ENCODE measurements around the gene RAB15. TPM values are rescaled to one million over a fixed set of nuclear protein-coding genes. Genes with fewer than 3 reads are reported as not detected.

The RAB15 gene
- total and polyA plus RNA-seq, 2 of the 8 experiments (the other 6 are each of a cell fraction or from before 2014, with no cell fraction given) = 38.8 to 58.1 TPM

- Histone ChIP-seq H4K5ac (ENCODE audit: insufficient read length, low read depth, low read length) (no peak overlapping the region), H2BK20ac (ENCODE audit: low read length) (no peak overlapping the region), H3K56ac (replicated peaks; ENCODE audit: insufficient read length, low read depth, low read length) (no peak overlapping the region), H2BK12ac (ENCODE audit: low read depth, low read length) (no peak overlapping the region), H2BK120ac (replicated peaks; ENCODE audit: low read depth, low read length) (no peak overlapping the region), H3K23me2 (ENCODE audit: low read depth, low read length) (no peaks in the 10 kb centered on the region; the same call in 1 of the 2 replicates), H3K23ac (ENCODE audit: insufficient read length) (no peak overlapping the region), H3K4me1 (replicated peaks in 1 of 4; ENCODE audit: control insufficient read depth in 3 of 4, insufficient read depth in 4 of 4, low read length in 3 of 4) (peaks cover 0 to 4% (median 0%) of the 10 kb centered on the region in 4 experiments; a peak in 4 of 7 replicates), H2BK5ac (ENCODE audit: low read depth, low read length) (no peak overlapping the region), H3K27ac (ENCODE audit: low read depth, low read length) (no peak overlapping the region), H3K9me3 (ENCODE audit: insufficient read depth in 2 of 2, low read depth in 1 of 2, low read length in 1 of 2) (no peaks in the 10 kb centered on the region), H3K4me2 (ENCODE audit: insufficient read depth in 1 of 2, low read depth in 2 of 2, low read length in 2 of 2) (no peak overlapping the region), H4K91ac (replicated peaks; ENCODE audit: insufficient read length, low read length) (peak overlapping the region; percentile 11), H3K4me3 (ENCODE audit: extremely low read depth in 1 of 4, insufficient read depth in 2 of 4, low read depth in 3 of 4, low read length in 4 of 4) (no peak overlapping the region), H2BK15ac (ENCODE audit: low read length) (no peak overlapping the region), H2AK5ac (ENCODE audit: low read depth, low read length) (no peak overlapping the region), H3K79me2 (ENCODE audit: control insufficient read depth in 1 of 2, insufficient read depth in 2 of 2, low read length in 2 of 2) (no peaks in the 10 kb centered on the region), H3K27me3 (replicated peaks in 1 of 4; ENCODE audit: control insufficient read depth in 3 of 4, extremely low read depth in 1 of 4, insufficient read depth in 3 of 4, low read length in 3 of 4) (no peaks in the 10 kb centered on the region), H3K18ac (ENCODE audit: extremely low read depth, low read length) (no peak overlapping the region), H3K14ac (ENCODE audit: insufficient read length) (no peak overlapping the region), H4K20me1 (replicated peaks in 1 of 2; ENCODE audit: control insufficient read depth in 1 of 2, insufficient read depth in 2 of 2, low read length in 2 of 2) (no peaks in the 10 kb centered on the region), H3K4ac (replicated peaks; ENCODE audit: insufficient read length, low read depth, low read length) (no peak overlapping the region), H3K9ac (replicated peaks in 1 of 4; ENCODE audit: extremely low read depth in 1 of 4, low read depth in 3 of 4, low read length in 3 of 4) (no peak overlapping the region), H3K36me3 (ENCODE audit: control insufficient read depth in 2 of 4, insufficient read depth in 4 of 4, low read length in 3 of 4) (no peaks in the 10 kb centered on the region), H2AFZ (ENCODE audit: low read length) (no peak overlapping the region), H3K79me1 (ENCODE audit: low read depth, low read length) (no peaks in the 10 kb centered on the region; the same call in 1 of the 2 replicates), H4K8ac (ENCODE audit: extremely low read depth, insufficient read depth, low read length) (no peak overlapping the region)
- TF ChIP-seq KDM5A (IDR thresholded peaks at IDR 0.05; ENCODE audit: low read length) (no peak), CHD2 (IDR thresholded peaks at IDR 0.05; ENCODE audit: low read length) (no peak), POLR2A (IDR thresholded peaks at IDR 0.05; ENCODE audit: control extremely low read depth in 1 of 2, low read depth in 2 of 2, low read length in 2 of 2) (no peak)
- TF ChIP-seq, protein P1, sequence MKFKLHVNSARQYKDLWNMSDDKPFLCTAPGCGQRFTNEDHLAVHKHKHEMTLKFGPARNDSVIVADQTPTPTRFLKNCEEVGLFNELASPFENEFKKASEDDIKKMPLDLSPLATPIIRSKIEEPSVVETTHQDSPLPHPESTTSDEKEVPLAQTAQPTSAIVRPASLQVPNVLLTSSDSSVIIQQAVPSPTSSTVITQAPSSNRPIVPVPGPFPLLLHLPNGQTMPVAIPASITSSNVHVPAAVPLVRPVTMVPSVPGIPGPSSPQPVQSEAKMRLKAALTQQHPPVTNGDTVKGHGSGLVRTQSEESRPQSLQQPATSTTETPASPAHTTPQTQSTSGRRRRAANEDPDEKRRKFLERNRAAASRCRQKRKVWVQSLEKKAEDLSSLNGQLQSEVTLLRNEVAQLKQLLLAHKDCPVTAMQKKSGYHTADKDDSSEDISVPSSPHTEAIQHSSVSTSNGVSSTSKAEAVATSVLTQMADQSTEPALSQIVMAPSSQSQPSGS (IDR thresholded peaks at IDR 0.05; ENCODE audit: low read length) = no peak
- FAIRE-seq (no peak), DNase-seq (ENCODE audit: low read depth in 1 of 2, low spot score in 2 of 2) (no peak)
- ChIA-PET POLR2A (ENCODE audit: partially characterized antibody) (no interaction called here), CTCF (ENCODE audit: partially characterized antibody) (interaction anchor here (1.1 to 2.3 kb wide), 6 partner anchors 8 to 116 kb away, joined by 3 to 8 read pairs (median 4); no protein-coding TSS in a partner anchor)
- 92% methylated on average over 6 of the region's 6 CpGs; no CpG with 5 or more reads in 1 of the 2 experiments for WGBS, 2 experiments (ENCODE audit: extremely low coverage in 1 of 2, insufficient coverage in 1 of 2, insufficient read length in 1 of 2, insufficient replicate concordance in 2 of 2, low coverage in 1 of 2, low lambda C conversion rate in 2 of 2, missing lambda C conversion rate in 1 of 2)
These were observed 34.2 kb upstream of the RAB15 start for GRCh38 chr14:65006261-65006721.

Data from H1 (cell line).